HG02973 (cell line): ENCODE data around the gene GALR3.
"Not testable (repeated sequence)": the region's sequence is repeated elsewhere in the genome, so short reads cannot be mapped to it uniquely, and the experiment has no call there.

Experiments used
- ATAC-seq: cut with Tn5 transposase; IDR thresholded peaks from one replicate; pipeline ENCODE4 v1.9.1; 2021; ENCODE audit warnings: moderate library complexity; ENCODE audit not compliant: unreplicated experiment

The GALR3 gene

GRCh38 chr22:37823134-37823985, at the start of gene GALR3:
TSS of gene GALR3 (plus strand) at chr22:37823382. CDS start at chr22:37823407, 25 bp downstream.
- ATAC-seq: no peak

GRCh38 chr22:37774728-37775127, 48.5 kb upstream of the GALR3 start:
- no peak for ATAC-seq

- ATAC-seq: no peak
Measured at GRCh38 chr22:37775785-37776638, 47.2 kb upstream of the GALR3 start.

GRCh38 chr22:37776639-37777005, 46.6 kb upstream of the GALR3 start:
- ATAC-seq: no peak

- ATAC-seq: no peak
Measured at GRCh38 chr22:37777122-37777687, 46.0 kb upstream of the GALR3 start.

- ATAC-seq: no peak
Measured at GRCh38 chr22:37778370-37779009, 44.7 kb upstream of the GALR3 start.

- ATAC-seq: no peak
Measured at GRCh38 chr22:37781434-37782059, 41.6 kb upstream of the GALR3 start.

GRCh38 chr22:37782340-37783168, 40.6 kb upstream of the GALR3 start:
- no peak for ATAC-seq

- no peak for ATAC-seq
Measured at GRCh38 chr22:37784829-37785495, 38.2 kb upstream of the GALR3 start.

GRCh38 chr22:37790234-37790633, 32.9 kb upstream of the GALR3 start:
- no peak for ATAC-seq

- ATAC-seq: no peak
Measured at GRCh38 chr22:37792494-37792893, 30.7 kb upstream of the GALR3 start.

- ATAC-seq: no peak
Measured at GRCh38 chr22:37794376-37794775, 28.8 kb upstream of the GALR3 start.

GRCh38 chr22:37796079-37796478, 27.1 kb upstream of the GALR3 start:
- ATAC-seq: no peak

GRCh38 chr22:37797259-37797658, 25.9 kb upstream of the GALR3 start:
- not testable (repeated sequence) for ATAC-seq

- ATAC-seq: no peak
Measured at GRCh38 chr22:37797874-37798500, 25.2 kb upstream of the GALR3 start.

- ATAC-seq: not testable (repeated sequence)
Measured at GRCh38 chr22:37799979-37800378, 23.2 kb upstream of the GALR3 start.

- ATAC-seq: no peak
Measured at GRCh38 chr22:37801946-37802309, 21.3 kb upstream of the GALR3 start.

- no peak for ATAC-seq
Measured at GRCh38 chr22:37802310-37803194, 20.6 kb upstream of the GALR3 start.
